SU-DHL-6 (cell line): Measurements from ENCODE around the gene PDE4D.

ENCODE experiments used
- CTCF ChIP-seq: fragments of 200-600 bp; sonication (generic); IDR thresholded peaks from one replicate; pipeline ENCODE4 v1.5.1; 2017; ENCODE audit warnings: antibody characterized with exemption, mild to moderate bottlenecking, low read length, moderate library complexity; ENCODE audit not compliant: insufficient read depth, poor library complexity, severe bottlenecking
- EZH2phosphoT487 ChIP-seq: fragments of 200-600 bp; sonication (generic), shearing (Covaris generic); conservative IDR thresholded peaks from 2 replicates; pipeline ENCODE4 v1.6.1; 2018; ENCODE audit warnings: mild to moderate bottlenecking, antibody characterized with exemption, low read length, moderate library complexity, mixed read lengths

- no peak for TF ChIP-seq CTCF
- TF ChIP-seq EZH2phosphoT487: no peak
These were observed 813.6 kb downstream of the PDE4D start for GRCh38 chr5:59079622-59080620.
